Activated T-cell treated with anti-CD3 and anti-CD28 coated beads for 24 hours (primary cell): ENCODE measurements around the gene GPR141.

Source experiments
- DNase-seq: peaks from one replicate; pipeline ENCODE4 v3.0.0-alpha.2; 2020; ENCODE audit warnings: low read depth

GPR141 gene

GRCh38 chr7:37786741-37787569, 103.4 kb downstream of the GPR141 start:
- no peak for DNase-seq
